NCI-H1417 (cell line): ENCODE measurements around the gene LONP2.
"Not testable (repeated sequence)": the region's sequence is repeated elsewhere in the genome, so short reads cannot be mapped to it uniquely, and the experiment has no call there.

Source experiments
- DNase-seq, 3 experiments: peaks; one replicate each; lab custom pipeline; 2025; lab: John Stamatoyannopoulos, UW

LONP2 gene

GRCh38 chr16:48386559-48387312 is 142.6 kb downstream of the LONP2 start:
- DNase-seq: no peak

GRCh38 chr16:48392407-48392806 is 148.3 kb downstream of the LONP2 start:
- DNase-seq: no peak

- DNase-seq: no peak
Measured at GRCh38 chr16:48393485-48394354, 149.6 kb downstream of the LONP2 start.

- no peak for DNase-seq
Measured at GRCh38 chr16:48394355-48394703, 150.2 kb downstream of the LONP2 start.

GRCh38 chr16:48395375-48395774 is 151.3 kb downstream of the LONP2 start:
- DNase-seq: no peak

- not testable (repeated sequence) for DNase-seq
Measured at GRCh38 chr16:48402547-48402946, 158.4 kb downstream of the LONP2 start.

GRCh38 chr16:48405153-48405552 is 161.1 kb downstream of the LONP2 start:
- no peak for DNase-seq

- DNase-seq: no peak
Measured at GRCh38 chr16:48405907-48406306, 161.8 kb downstream of the LONP2 start.
